SK-N-MC (cell line): ENCODE measurements around the gene TRAPPC14.

ENCODE experiments used
- EZH2 ChIP-seq: fragments of 200-600 bp; sonication (generic); IDR thresholded peaks from one replicate; pipeline ENCODE4 v1.6.1; 2017; ENCODE audit warnings: antibody characterized with exemption
- FOXP2 ChIP-seq: optimal IDR thresholded peaks from 2 replicates; pipeline ENCODE3; 2011; ENCODE audit warnings: mild to moderate bottlenecking, moderate library complexity; ENCODE audit not compliant: insufficient read depth; ENCODE audit errors: extremely low read length, control extremely low read depth
- POLR2AphosphoS5 ChIP-seq: IDR thresholded peaks from 2 replicates; pipeline ENCODE4 v1.6.1; 2012; ENCODE audit warnings: mild to moderate bottlenecking, low read depth, low read length, borderline replicate concordance

DNA sequence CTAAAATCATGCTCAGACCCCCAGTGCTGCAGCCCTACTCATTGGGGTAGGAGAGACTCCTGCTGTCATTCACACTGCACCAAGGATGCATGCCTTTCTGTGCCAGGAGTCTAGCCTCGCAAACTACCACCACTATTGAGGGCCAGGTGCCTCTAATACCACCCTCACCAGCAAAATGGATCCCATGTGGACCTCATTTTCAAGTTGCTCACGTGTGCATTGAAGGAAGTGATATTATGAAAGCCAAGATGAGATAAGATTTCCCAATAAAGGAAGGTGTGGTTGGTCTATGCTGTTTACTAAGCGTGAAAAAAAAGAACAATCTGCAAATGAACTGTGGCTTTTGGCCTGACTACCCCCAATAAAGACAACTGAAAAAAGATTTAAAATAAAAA lies 17.0 kb downstream of the TRAPPC14 start:
- TF ChIP-seq EZH2, result no peak
- TF ChIP-seq POLR2AphosphoS5, result no peak
- no peak for TF ChIP-seq FOXP2
